Activated T-helper 17 cell treated with anti-CD3 and anti-CD28 coated beads, Interleukin-2, amount 50 U/mL, for 72 hours (primary cell): Measurements from ENCODE around the gene MAP7. TPM values are rescaled to one million over a fixed set of nuclear protein-coding genes. Genes with fewer than 3 reads are reported as not detected.
"Not testable (repeated sequence)": the region's sequence is repeated elsewhere in the genome, so short reads cannot be mapped to it uniquely, and the experiment has no call there.

Source experiments
- ATAC-seq: fragments of 150-1000 bp; cut with Tn5 transposase; replicated peaks from 2 replicates; pipeline ENCODE4 v1.10.0; 2021; ENCODE audit warnings: mild to moderate bottlenecking, moderate library complexity
- H3K27ac Mint-ChIP-seq: one replicate; pipeline ENCODE4 v1.8.0; 2022; ENCODE audit warnings: mixed read lengths
- H3K27me3 Mint-ChIP-seq: one replicate; pipeline ENCODE4 v1.8.0; 2022; ENCODE audit warnings: mixed read lengths
- H3K36me3 Mint-ChIP-seq: one replicate; pipeline ENCODE4 v1.8.0; 2022; ENCODE audit warnings: low read depth, mild to moderate bottlenecking, mixed read lengths
- H3K4me1 Mint-ChIP-seq: one replicate; pipeline ENCODE4 v1.8.0; 2022; ENCODE audit warnings: mixed read lengths
- H3K4me3 Mint-ChIP-seq: one replicate; pipeline ENCODE4 v1.8.0; 2022; ENCODE audit warnings: mild to moderate bottlenecking, mixed read lengths
- H3K9me3 Mint-ChIP-seq: one replicate; pipeline ENCODE4 v1.8.0; 2022; ENCODE audit warnings: mixed read lengths
- total RNA-seq, 2 donors: library from RNA; stranded (reverse); gene quantifications; one replicate each; pipeline ENCODE4 v1.2.3, GENCODE V29; 2022

Gene MAP7
- 1 to 10 TPM in 1 of 2 donors, under 1 TPM in 1; 0.76 to 1.2 TPM for total RNA-seq

- H3K9me3 Mint-ChIP-seq: no peaks in the 10 kb centered on the region
- H3K4me1 Mint-ChIP-seq: peaks cover 4% of the 10 kb centered on the region
- peaks cover 31% of the 10 kb centered on the region for H3K27me3 Mint-ChIP-seq
- no peaks in the 10 kb centered on the region for H3K36me3 Mint-ChIP-seq
- no peak within 1 kb of the TSS for H3K27ac Mint-ChIP-seq
- peak within 1 kb of the TSS; percentile 54 for H3K4me3 Mint-ChIP-seq
- ATAC-seq: peak; percentile 98
These were observed at the start of gene MAP7 for GRCh38 chr6:136550330-136551071. TSS of gene MAP7 (minus strand) at chr6:136550422. CDS start at chr6:136550408, 14 bp downstream.

GRCh38 chr6:136599329-136600011 is 49.2 kb upstream of the MAP7 start:
- no peak for ATAC-seq
- H3K36me3 Mint-ChIP-seq: peaks cover 57% of the 10 kb centered on the region
- H3K27me3 Mint-ChIP-seq: no peaks in the 10 kb centered on the region
- H3K4me1 Mint-ChIP-seq: peaks cover 26% of the 10 kb centered on the region
- H3K27ac Mint-ChIP-seq: no peak overlapping the region
- H3K4me3 Mint-ChIP-seq: no peak overlapping the region
- peaks cover 5% of the 10 kb centered on the region for H3K9me3 Mint-ChIP-seq

GRCh38 chr6:136598048-136598447 is 47.8 kb upstream of the MAP7 start:
- ATAC-seq: no peak
- Mint-ChIP-seq H3K27ac (peak overlapping the region; percentile 1), H3K4me1 (peaks cover 32% of the 10 kb centered on the region), H3K4me3 (no peak overlapping the region), H3K36me3 (peaks cover 60% of the 10 kb centered on the region), H3K9me3 (peaks cover 5% of the 10 kb centered on the region), H3K27me3 (no peaks in the 10 kb centered on the region)

- ATAC-seq: no peak
- Mint-ChIP-seq H3K4me3 (peak overlapping the region; percentile 78), H3K36me3 (peaks cover 68% of the 10 kb centered on the region), H3K9me3 (peaks cover 5% of the 10 kb centered on the region), H3K27ac (peak overlapping the region; percentile 89), H3K4me1 (peaks cover 35% of the 10 kb centered on the region), H3K27me3 (no peaks in the 10 kb centered on the region)
These were observed 44.4 kb upstream of the MAP7 start for GRCh38 chr6:136594671-136595070.

- H3K4me1 Mint-ChIP-seq: peaks cover 35% of the 10 kb centered on the region
- peaks cover 5% of the 10 kb centered on the region for H3K9me3 Mint-ChIP-seq
- no peaks in the 10 kb centered on the region for H3K27me3 Mint-ChIP-seq
- H3K4me3 Mint-ChIP-seq: peak overlapping the region; percentile 78
- peaks cover 76% of the 10 kb centered on the region for H3K36me3 Mint-ChIP-seq
- ATAC-seq: peak; percentile 91
- peak overlapping the region; percentile 89 for H3K27ac Mint-ChIP-seq
These were observed 43.7 kb upstream of the MAP7 start for GRCh38 chr6:136593748-136594490.

- Mint-ChIP-seq H3K4me3 (peak overlapping the region; percentile 78), H3K9me3 (peaks cover 5% of the 10 kb centered on the region), H3K27me3 (no peaks in the 10 kb centered on the region), H3K4me1 (peaks cover 31% of the 10 kb centered on the region), H3K27ac (peak overlapping the region; percentile 89), H3K36me3 (peaks cover 84% of the 10 kb centered on the region)
- ATAC-seq: peak; percentile 16
These were observed 42.9 kb upstream of the MAP7 start for GRCh38 chr6:136592930-136593673.

- Mint-ChIP-seq H3K27me3 (no peaks in the 10 kb centered on the region), H3K4me1 (peaks cover 26% of the 10 kb centered on the region), H3K4me3 (no peak overlapping the region), H3K27ac (peak overlapping the region; percentile 89), H3K36me3 (peaks cover 95% of the 10 kb centered on the region), H3K9me3 (peaks cover 5% of the 10 kb centered on the region)
- no peak for ATAC-seq
These were observed 41.4 kb upstream of the MAP7 start for GRCh38 chr6:136591617-136592016.

GRCh38 chr6:136590846-136591245 is 40.6 kb upstream of the MAP7 start:
- H3K4me3 Mint-ChIP-seq: peak overlapping the region; percentile 42
- not testable (repeated sequence) for H3K27me3 Mint-ChIP-seq, ATAC-seq, H3K9me3 Mint-ChIP-seq
- peaks cover 95% of the 10 kb centered on the region for H3K36me3 Mint-ChIP-seq
- peak overlapping the region; percentile 89 for H3K27ac Mint-ChIP-seq
- H3K4me1 Mint-ChIP-seq: peaks cover 19% of the 10 kb centered on the region

GRCh38 chr6:136587527-136587926 is 37.3 kb upstream of the MAP7 start:
- Mint-ChIP-seq H3K36me3 (peaks cover 94% of the 10 kb centered on the region), H3K9me3 (no peaks in the 10 kb centered on the region), H3K27me3 (no peaks in the 10 kb centered on the region), H3K4me1 (peaks cover 5% of the 10 kb centered on the region), H3K27ac (no peak overlapping the region), H3K4me3 (no peak overlapping the region)
- ATAC-seq: peak; percentile 19

GRCh38 chr6:136586295-136586694 is 36.1 kb upstream of the MAP7 start:
- no peak for ATAC-seq
- Mint-ChIP-seq H3K27me3 (no peaks in the 10 kb centered on the region), H3K27ac (peak overlapping the region; percentile 55), H3K36me3 (peaks cover 94% of the 10 kb centered on the region), H3K4me1 (peaks cover 5% of the 10 kb centered on the region), H3K4me3 (no peak overlapping the region), H3K9me3 (no peaks in the 10 kb centered on the region)

GRCh38 chr6:136585523-136585922 is 35.3 kb upstream of the MAP7 start:
- not testable (repeated sequence) for ATAC-seq, H3K27me3 Mint-ChIP-seq, H3K4me3 Mint-ChIP-seq, H3K9me3 Mint-ChIP-seq, H3K4me1 Mint-ChIP-seq, H3K27ac Mint-ChIP-seq
- peaks cover 94% of the 10 kb centered on the region for H3K36me3 Mint-ChIP-seq

- not testable (repeated sequence) for H3K4me3 Mint-ChIP-seq, H3K9me3 Mint-ChIP-seq, ATAC-seq, H3K4me1 Mint-ChIP-seq, H3K27me3 Mint-ChIP-seq
- H3K36me3 Mint-ChIP-seq: peaks cover 94% of the 10 kb centered on the region
- peak overlapping the region; percentile 39 for H3K27ac Mint-ChIP-seq
These were observed 34.1 kb upstream of the MAP7 start for GRCh38 chr6:136584290-136584689.

GRCh38 chr6:136582711-136583471 is 32.7 kb upstream of the MAP7 start:
- Mint-ChIP-seq H3K4me1 (no peaks in the 10 kb centered on the region), H3K36me3 (peaks cover 91% of the 10 kb centered on the region), H3K27ac (peak overlapping the region; percentile 53), H3K4me3 (no peak overlapping the region), H3K9me3 (no peaks in the 10 kb centered on the region), H3K27me3 (no peaks in the 10 kb centered on the region)
- ATAC-seq: no peak
